ENCODE data around the gene DNM2. TPM values are rescaled to one million over a fixed set of nuclear protein-coding genes. Genes with fewer than 3 reads are reported as not detected.

DNM2 gene
- total and polyA plus RNA-seq, 2 of the 13 experiments (the other 11 are each of a cell fraction or from before 2014, with no cell fraction given) = 41.7 to 59.8 TPM

- TF ChIP-seq THAP7 (CRISPR knock-in tag; IDR thresholded peaks at IDR 0.05) = no peak
- TF ChIP-seq ATF3 (CRISPR knock-in tag; IDR thresholded peaks at IDR 0.05) = no peak
- TF ChIP-seq FOSL2 (CRISPR knock-in tag; IDR thresholded peaks at IDR 0.05) = no peak
- no peak for TF ChIP-seq ZNF589 (CRISPR knock-in tag; conservative IDR thresholded peaks at IDR 0.05)
- TF ChIP-seq FOXP1 (IDR thresholded peaks at IDR 0.05) = no peak
- no peak for TF ChIP-seq FOXP1 (CRISPR knock-in tag; IDR thresholded peaks at IDR 0.05)
- no peak for TF ChIP-seq NCOA5 (CRISPR knock-in tag; IDR thresholded peaks at IDR 0.05)
- no peak for TF ChIP-seq NFIC (IDR thresholded peaks at IDR 0.05; ENCODE audit: low read length)
- TF ChIP-seq FOXC1 (CRISPR knock-in tag; IDR thresholded peaks at IDR 0.05; ENCODE audit: borderline replicate concordance) = no peak
- TF ChIP-seq HMG20B (CRISPR knock-in tag; conservative IDR thresholded peaks at IDR 0.05) = no peak
- no peak for TF ChIP-seq ZNF234 (CRISPR knock-in tag; conservative IDR thresholded peaks at IDR 0.05)
- TF ChIP-seq ZNF567 (CRISPR knock-in tag; IDR thresholded peaks at IDR 0.05; ENCODE audit: borderline replicate concordance) = no peak
- TF ChIP-seq PLSCR1 (CRISPR knock-in tag; IDR thresholded peaks at IDR 0.05; ENCODE audit: borderline replicate concordance) = no peak
- no peak for TF ChIP-seq ETS1 (CRISPR knock-in tag; IDR thresholded peaks at IDR 0.05)
- TF ChIP-seq ZNF33A (CRISPR knock-in tag; IDR thresholded peaks at IDR 0.05; ENCODE audit: borderline replicate concordance) = no peak
- no peak for TF ChIP-seq ZNF780A (CRISPR knock-in tag; IDR thresholded peaks at IDR 0.05)
- TF ChIP-seq ZNF275 (CRISPR knock-in tag; IDR thresholded peaks at IDR 0.05; ENCODE audit: borderline replicate concordance) = no peak
- no peak for TF ChIP-seq SYNCRIP (IDR thresholded peaks at IDR 0.05; ENCODE audit: insufficient read depth, low read depth, low read length)
- 0 out of 2 replicates have a peak, but pooled peaks have one; percentile 25 for TF ChIP-seq ZGPAT (CRISPR knock-in tag; IDR thresholded peaks at IDR 0.05)
- no peak for TF ChIP-seq ZNF574 (CRISPR knock-in tag; IDR thresholded peaks at IDR 0.05)
- no peak for TF ChIP-seq HMGA1 (CRISPR knock-in tag; conservative IDR thresholded peaks at IDR 0.05)
Measured at GRCh38 chr19:10769533-10770491, 51.9 kb downstream of the DNM2 start (continued).

All from HepG2 (cell line).